NCI-H1105 (cell line): ENCODE data around the gene NR3C1.

ENCODE experiments used
- DNase-seq: peaks from one replicate; lab custom pipeline; 2025; lab: John Stamatoyannopoulos, UW

The NR3C1 gene

DNA sequence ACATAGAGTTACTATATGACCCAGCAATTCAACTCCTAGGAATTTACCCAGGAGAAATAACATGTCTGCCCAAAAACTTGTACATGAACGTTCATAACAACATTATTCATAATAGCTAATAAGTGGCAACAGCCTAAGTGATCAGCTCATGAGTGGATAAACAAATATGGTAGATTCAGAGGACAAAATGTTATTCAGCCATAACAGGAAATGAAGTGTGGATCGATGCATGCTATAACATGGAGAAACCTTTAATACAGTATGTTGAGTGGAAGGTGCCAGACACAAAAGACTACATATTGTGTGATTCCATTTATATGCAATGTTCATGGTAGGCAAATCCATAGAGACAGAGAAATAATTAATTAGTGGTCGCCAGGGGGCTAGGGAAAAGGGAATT is 22.3 kb upstream of the NR3C1 start:
- DNase-seq = no peak

DNA sequence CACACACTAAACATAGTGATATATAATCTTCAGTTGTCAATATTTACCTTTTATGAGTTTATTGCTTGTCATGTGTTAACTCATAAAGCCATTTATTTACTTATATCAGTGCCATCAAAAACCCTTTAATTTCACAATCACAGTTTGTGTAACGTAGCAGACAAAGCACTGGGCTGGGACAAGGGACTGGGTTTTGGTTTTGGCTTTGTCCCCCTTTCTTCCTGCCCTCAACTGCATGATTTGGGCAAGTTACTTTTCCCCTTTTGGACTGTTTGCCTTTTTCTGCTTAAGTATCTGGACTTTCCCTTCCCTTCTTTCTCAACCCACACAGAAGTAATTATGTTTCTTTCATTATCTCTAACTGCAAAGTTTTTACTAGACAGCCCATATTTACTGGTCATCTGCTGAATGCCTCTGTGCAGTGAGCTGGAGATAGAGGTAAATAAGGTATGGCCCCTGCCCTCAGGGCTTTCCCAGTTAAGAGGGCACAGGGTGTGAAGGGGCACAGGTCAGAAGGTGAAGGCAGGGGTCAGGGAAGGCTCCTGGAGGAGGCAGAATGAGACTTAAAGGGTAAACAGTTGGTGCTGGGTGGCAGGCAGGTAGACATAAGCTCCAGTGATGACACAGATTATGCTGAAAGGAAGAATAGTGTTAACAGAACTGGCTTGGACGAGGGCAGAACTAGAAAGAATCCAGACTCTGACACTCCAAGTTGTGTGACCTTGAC is 14.8 kb upstream of the NR3C1 start:
- no peak for DNase-seq

DNA sequence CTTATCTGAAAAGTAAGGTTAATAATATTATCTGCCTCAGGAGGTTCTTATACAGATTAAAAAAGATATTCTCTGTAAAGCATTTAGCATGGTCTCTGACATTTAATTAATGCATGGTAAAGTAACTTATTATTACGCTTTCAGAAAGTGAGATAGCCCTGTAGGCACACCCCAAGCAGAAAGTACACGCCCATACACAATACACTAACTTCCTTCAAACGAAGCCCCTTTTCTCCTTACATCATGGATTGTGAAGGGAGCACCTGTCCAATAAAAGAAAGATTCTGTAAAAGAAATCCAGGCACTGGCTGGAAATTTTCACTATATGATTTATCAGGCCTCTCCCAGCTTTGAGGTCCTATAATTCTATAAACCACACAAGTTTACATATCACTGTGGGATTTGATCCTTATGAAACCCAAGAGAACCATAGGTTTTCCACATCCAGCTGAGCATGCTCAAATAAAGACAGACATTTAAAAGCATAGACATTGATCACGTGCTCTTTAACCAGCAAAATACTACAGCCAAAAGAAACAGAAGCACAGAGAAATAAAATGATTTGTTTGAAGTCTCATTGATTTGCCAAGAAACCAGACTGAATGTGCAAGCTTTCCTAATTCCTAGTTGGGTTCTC is 14.1 kb upstream of the NR3C1 start:
- no peak for DNase-seq

DNA sequence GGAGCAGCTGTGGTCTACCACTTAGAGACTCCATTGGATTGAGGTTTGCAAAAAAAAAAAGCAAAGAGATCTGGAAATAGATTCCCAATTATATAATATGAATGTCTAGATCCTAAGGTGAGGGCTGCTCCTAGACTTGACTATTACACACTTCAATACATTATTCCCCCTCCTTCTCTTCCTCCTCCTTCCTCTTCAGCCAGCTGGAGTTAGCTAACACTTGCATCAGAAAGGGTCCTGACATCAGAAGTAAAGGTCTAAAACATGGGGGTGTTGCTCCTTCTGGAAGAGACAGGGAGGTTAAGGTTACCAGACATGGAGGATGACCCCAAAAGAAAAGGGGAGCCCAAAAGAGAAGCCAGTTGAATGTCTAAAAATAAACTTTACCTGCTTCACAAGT is 12.9 kb upstream of the NR3C1 start:
- DNase-seq = no peak

DNA sequence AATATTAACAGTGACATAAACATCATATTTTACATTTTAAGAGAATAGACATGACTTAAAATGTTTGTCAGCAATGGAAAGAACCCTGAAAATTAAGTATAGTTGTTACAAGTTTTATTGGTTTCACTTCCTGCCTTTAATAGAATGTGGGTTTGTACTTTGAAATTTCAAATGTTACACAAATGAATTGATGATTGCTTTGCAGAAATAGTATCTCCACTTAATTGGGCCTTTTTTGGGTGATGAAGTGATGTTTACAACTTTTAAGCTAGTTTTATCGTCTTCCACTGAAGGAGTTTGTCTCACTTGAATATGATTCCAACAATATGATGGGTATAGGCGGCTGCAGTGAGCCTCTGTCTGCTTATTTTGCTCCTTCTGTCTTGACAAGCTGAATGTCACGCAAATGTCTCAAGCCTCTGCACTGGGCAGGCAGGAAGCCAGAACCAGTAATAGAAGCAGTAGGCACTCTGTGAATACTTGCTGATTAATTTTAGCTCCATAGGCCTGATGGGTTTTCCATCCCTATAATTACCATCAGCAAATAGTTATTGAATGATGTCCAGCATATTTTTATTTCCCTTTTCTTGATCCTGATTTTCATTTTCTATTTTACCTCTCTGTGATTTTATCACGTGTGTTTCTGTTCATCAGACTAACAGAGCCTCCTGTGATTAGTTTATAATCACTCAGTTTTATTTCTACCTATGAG is 10.6 kb upstream of the NR3C1 start:
- DNase-seq = no peak

DNA sequence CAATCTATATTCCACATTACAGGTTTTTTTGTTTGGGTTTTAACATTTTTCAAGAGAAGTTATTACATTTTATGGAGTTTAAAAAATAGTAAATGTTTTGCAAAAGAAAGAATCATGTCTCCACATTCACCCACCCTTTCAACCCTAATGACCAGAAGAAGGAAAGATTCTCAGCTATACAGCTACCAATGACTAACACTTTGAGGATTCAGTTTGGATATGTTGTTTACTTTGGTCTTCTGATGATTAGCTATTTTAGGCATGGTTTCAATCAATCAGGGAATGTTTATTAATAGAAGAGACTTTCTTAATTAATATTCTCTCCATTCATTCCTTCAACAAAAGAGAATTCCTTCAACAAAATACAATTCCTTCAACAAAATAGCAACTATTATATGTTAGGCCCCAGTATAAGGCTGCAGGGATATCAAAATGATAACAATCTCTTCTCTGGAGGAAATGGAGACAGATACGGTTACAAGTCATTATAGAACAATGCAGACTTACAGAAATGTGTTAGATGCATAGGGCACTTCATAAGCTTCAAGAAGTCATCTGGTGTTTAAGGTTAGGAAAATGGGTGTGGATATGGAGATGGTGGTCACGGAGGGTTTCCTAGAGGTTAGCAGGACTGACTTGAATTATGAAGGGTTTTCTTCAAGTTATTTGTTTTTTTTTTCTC is 9.3 kb upstream of the NR3C1 start:
- no peak for DNase-seq

DNA sequence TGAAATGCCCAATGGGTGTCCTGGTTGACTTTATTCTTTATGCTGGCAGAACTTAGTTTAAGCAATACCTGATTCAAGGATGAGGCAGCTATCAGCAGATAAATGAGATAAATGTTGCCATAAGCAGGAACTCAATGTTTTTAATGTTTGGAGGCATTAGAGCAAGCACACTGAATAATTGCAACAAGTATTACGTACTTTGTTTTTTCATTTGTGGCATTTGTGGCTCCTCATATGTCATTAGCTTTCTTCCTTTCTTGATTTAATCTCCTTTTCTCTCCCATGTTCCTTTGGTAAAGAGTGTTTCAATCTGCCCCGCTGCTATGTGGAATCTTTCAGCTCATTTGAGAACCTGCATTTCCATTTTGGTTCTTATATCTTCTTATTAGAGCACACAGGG is 6.4 kb upstream of the NR3C1 start:
- no peak for DNase-seq

DNA sequence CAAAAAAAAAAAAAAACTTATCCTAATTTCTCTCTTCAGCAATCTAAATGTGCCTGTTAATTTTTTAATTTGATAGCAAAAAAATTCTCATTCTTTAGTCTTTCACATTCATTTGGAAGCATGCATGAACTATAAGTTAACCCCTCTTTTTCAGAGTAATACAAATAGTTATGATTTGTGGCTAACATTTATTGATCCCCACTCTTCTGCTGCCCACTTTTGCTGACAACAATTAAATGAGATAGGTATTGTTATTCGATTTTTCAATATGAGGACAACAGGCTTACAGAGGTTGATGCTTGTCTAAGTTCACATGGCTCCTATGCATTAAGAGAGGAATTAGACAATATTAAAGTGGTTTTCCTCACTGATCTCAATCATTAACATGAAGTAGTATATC is 2.9 kb upstream of the NR3C1 start:
- no peak for DNase-seq

DNA sequence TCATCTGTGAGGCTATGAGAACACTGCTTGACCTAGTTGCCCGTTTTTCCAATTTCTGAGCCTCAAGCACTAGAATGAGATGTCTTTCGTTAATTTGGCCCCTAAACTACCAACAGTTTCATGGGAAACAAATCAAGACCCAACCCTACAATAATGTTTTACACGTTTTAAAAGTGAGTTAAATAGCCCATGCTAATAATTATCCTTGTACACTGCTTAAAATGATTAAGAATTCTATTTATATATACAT is 2.3 kb upstream of the NR3C1 start:
- no peak for DNase-seq

DNA sequence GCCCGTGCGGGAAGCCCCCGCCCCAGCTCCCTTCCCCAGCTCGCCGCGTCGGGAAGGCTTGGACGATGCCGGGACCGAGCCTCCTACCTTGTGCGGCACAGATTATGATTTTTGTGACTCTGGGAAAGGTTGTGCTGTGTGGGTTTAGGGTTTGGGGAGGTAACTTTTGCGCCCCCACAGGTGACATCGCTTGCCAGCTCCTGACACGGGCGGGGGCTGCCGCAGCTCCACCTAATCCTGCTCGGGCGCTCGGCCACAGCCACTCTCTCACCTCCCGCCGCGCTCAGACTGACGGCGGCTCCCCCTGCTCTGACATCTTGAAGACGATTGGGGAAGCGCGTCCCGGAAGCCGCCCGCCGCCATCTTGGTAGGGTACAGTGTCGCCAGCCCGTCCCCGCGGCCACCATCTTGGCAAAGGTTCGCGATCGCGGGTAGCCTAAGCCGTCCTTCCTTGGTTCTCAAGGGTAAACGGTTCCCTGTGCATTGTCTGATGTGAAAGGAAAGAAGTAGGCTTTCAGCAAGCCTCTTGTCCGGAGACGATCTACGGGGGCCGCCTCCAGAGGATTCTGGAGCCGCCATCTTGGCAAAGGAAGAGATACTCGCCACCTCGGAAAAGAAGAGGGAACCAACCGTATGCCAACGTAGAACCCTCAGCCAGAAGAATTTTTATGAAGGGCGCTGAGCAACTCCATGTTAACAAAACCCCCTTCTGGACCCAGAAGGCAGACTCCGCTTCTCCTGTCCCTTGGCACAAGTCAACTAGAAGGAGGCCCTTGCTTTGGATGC is 1.8 kb upstream of the NR3C1 start:
- DNase-seq = peak; percentile 51

DNA sequence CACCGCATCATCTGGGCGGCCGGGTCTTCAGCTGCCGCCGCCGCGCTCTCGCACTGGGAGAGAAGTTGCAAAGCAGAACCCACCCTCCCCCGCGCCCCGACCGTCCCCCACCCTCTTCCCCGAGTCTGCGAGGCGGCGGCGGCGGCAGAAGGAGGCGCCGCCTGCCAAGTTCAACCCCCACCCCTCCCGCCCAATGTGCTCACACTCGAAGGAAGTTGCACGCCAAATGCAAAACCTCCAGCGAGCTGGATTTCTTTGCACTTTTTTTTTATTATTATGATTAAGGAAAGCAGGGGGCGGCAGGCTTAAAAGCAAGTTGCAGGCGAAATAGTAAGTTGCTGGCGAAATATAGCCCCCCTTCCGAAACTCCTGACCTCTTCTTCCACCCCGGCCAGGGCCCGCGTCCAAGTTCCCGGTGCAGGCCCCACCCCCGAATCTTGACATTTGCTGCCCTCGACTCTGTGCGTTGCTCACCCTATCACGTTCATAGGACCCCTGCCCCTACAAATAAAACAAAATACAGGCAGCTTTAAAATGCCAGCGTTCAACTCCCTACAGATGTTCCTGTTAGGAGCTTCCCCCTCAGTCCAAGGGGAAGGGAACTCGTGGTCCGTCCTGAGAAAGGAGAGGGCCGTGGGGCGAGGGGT is 1.1 kb upstream of the NR3C1 start:
- no peak for DNase-seq

DNA sequence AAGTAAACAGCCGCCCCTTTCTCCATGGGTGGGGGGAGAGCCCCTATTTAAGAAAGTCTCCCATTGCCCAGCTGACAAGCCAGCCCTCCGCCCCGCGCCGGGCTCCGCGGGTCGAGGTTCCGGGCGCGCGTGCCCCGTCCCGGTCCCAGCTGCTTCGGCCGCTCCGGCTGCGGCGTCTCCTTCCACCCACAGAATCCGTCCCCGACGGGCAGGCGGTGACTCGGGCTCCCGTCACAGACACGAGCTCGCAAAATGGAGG is 223 bp downstream of the NR3C1 start:
- DNase-seq = no peak

DNA sequence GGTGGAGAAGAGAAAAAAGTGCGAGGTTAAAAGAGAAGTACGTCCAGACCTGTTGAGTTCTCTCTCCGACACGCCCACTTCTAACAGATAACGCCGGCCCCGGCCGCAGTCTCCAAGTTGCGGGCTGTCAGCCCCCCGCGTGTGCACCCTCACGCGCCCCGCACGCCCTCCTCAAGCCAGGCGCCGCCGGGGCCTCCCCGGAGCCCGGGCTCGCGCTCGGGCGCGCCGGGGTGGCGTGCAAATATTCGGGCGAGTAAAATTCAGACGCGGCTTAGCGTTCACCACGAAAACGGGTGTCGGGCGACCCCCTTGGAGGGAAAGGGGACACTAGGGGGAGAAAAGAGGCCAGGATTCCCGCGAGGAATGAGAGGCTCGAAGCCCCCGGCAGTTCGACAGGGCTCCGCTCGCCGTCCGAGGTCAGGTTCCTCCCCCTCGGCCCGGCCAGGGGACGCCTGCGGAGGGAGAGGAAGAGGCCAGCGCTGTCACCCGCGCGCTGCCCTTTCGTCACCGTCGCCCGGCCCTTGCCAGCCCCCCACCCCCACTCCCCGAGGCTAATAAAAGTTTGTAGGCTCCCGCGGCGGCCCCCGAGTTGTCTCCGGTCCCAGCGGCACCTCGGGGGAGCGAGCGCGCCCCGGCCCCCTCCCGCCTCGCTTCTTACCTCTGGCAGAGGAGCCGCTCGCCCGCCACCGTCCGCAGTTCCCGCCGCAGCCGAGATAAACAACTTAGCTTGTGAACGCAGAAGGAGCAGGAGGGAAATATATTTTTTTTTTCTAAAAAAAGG is 743 bp downstream of the NR3C1 start:
- DNase-seq = no peak

DNA sequence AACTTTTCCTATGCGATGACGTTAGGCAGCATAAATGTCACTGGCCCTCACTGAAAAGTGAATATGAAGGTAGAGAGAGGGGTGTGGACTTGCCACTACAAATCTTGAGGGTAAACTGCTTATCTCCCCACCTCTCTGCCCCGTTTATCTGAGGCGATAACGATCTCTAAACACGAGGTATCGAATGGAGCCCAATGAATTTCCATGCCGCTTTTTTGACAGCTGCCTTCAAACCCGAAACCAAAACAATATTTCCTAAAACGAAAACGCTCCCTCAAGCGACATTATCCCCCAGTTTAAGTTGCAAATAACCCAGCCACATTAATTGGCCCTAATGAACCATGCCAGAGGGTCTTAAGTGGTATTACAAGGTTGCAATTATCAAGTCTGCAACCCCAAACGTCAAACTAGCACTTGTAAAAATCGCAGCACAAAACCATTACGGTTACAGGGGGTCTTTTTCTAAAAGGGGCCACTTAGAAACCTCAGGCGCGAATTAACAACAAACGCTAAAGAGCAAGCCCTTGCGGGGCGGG is 1.4 kb downstream of the NR3C1 start:
- no peak for DNase-seq

DNA sequence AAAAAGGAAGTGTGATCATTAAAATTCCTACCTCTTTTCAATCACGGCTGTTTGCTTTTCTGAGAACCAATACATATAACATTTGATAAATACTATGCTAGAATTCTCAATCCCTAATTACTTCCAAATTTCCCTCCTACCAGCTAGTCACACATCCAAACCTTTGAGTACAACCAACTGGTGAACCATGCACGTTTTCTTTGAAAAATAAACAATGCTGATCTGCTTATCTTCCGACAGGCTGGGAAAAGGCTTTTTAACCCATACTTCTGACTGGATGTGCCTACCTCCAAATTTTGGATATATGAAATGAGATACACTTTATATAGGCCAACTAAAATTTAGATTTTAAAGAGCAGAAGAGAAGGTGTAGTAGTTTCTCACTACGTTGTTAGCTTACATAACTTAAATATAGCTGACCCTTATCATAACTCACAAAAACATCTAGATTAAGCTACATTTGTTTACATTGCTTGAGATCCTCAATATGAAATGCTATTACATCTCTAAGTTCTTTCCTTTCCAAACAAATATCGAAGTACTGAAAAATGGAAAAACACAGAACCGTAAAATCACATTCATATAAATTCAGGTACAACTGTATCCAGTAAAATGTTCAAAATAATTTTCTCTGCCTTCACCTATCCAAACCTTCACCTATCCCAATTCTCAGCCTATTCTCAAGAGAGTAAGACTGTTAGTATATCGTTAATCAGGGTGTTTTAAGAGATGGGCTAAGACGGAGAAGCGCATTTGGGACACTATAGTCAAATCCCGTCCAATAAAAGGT is 2.1 kb downstream of the NR3C1 start:
- DNase-seq = no peak

DNA sequence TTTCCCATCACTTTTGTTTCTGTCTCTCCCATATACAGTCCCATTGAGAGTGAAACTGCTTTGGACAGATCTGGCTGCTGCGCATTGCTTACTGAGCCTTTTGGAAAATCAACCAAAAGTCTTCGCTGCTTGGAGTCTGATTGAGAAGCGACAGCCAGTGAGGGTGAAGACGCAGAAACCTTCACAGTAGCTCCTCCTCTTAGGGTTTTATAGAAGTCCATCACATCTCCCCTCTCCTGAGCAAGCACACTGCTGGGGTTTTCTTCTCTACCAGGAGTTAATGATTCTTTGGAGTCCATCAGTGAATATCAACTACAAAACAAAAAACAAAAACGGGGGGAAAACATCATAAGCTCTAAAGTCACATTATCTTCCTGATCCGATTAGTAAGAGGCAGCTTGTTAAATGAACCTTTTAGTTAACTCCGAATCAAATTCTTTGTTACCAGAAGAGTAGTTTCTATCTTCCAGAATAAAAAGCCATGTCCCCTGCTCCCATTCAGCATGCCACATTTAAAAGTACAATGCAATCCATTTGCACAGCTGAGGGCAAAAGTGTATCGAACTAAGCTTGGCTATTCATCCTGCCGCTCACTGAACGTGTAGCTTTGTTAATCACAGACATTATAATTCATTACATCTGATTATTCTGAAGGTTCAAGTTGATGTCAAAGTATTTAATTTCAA is 2.8 kb downstream of the NR3C1 start:
- DNase-seq = no peak

DNA sequence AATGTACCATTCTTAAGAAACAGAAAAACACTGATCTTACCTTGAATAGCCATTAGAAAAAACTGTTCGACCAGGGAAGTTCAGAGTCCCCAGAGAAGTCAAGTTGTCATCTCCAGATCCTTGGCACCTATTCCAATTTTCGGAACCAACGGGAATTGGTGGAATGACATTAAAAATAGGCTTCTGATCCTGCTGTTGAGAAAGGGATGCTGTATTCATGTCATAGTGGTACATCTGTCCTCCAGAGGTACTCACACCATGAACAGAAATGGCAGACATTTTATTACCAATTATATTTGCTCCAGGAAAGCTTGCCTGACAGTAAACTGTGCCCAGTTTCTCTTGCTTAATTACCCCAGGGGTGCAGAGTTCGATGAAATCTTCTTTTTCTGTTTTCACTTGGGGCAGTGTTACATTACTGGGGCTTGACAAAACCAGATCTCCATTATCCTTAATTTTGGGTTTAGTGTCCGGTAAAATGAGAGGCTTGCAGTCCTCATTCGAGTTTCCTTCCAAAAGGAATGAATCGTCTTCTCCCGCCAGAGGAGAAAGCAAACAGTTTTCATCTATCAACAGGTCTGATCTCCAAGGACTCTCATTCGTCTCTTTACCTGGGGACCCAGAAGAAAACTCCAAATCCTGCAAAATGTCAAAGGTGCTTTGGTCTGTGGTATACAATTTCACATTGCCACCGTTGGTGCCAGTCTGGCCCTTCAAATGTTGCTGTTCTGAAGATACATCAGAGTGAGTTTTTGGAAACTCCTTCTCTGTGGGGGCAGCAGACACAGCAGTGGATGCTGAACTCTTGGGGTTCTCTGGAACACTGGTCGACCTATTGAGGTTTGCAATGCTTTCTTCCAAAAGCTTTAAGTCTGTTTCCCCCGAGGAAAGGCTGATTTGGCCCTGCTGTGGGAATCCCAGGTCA is 3.6 kb downstream of the NR3C1 start:
- no peak for DNase-seq

DNA sequence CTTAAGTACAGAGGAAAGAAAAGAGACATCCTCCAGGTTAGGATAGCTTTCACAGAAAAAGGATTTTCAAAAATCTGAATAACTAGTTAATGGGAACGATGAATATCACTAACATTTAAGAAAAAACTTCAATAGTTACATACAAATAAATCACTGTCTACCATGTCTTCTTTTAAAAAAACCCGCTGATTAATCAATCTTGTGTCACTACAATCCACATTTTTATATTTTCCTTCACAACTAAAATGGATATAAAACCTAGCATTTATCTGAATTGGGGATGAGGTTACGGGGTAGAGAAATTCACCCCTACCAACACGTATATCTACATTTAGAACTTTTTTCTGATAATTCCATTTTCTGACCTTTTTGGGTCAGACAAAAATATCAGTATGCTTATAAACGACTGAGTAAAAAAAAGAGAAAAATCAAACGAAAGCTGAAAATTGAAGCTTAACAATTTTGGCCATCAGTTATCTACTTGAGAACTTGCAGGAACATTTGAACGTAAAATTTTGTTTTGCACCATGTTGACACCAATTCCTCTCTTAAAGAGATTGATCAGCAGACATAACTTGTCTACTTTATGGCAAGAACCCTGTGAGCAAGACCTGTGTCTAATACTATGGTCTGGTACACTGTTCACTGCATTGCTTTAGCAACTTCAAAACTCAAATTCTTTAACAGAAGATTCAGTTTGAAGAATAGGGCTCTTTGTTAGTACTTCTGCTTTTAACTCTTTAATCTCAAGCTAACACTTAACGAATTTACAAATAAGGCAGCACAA is 4.8 kb downstream of the NR3C1 start:
- no peak for DNase-seq
